Uterus (tissue), 4 donors: ENCODE data around the gene CCDC186. TPM values are rescaled to one million over a fixed set of nuclear protein-coding genes. Genes with fewer than 3 reads are reported as not detected.

Experiments
- DNase-seq, 2 donors: peaks; one replicate each; pipeline ENCODE4 v3.0.0-alpha.2; 2019 to 2020
- H3K27ac ChIP-seq, 2 donors: fragments of 200-600 bp; sonication (generic); 1 replicate in 1 of 2; 2 replicates in 1 of 2; pipeline ENCODE4 v1.5.1; 2016 to 2018
- H3K27me3 ChIP-seq, 2 donors: fragments of 200-600 bp; sonication (generic); one replicate each; pipeline ENCODE4 v1.5.1; 2018 to 2019; ENCODE audit warnings: control low read depth in 1 of 2
- H3K36me3 ChIP-seq, 2 donors: fragments of 200-600 bp; sonication (generic); one replicate each; pipeline ENCODE4 v1.5.1; 2019; ENCODE audit warnings: control low read depth in 1 of 2
- H3K4me1 ChIP-seq, 2 donors: fragments of 200-600 bp; sonication (generic); one replicate each; pipeline ENCODE4 v1.5.1; 2018 to 2019; ENCODE audit warnings: control low read depth in 1 of 2
- H3K4me3 ChIP-seq, 2 donors: fragments of 200-600 bp; sonication (generic); 1 replicate in 1 of 2; 2 replicates in 1 of 2; pipeline ENCODE4 v1.5.1; 2018 to 2019; ENCODE audit warnings: mild to moderate bottlenecking in 1 of 2
- H3K9me3 ChIP-seq, 2 donors: fragments of 200-600 bp; sonication (generic); one replicate each; pipeline ENCODE4 v1.5.1; 2019; ENCODE audit warnings: control low read depth in 1 of 2
- POLR2A ChIP-seq, 2 donors: fragments of 450-650 bp; IDR thresholded peaks; one replicate each; pipeline ENCODE4 v1.6.1; 2016; ENCODE audit warnings: antibody characterized with exemption in 2 of 2, mild to moderate bottlenecking in 1 of 2, moderate library complexity in 1 of 2
- intact Hi-C: fragments of 100-400 bp; cut with DNase I; formaldehyde crosslinking; loops from one replicate; pipeline ENCODE4 v1.15.1; 2023; ENCODE audit warnings: low total_unique reads
- total RNA-seq, 4 donors: library from RNA; depleted of rRNA in 3 of 4; stranded (reverse); fragments of >200 nt in 3 of 4; gene quantifications; one replicate each; pipeline versions ENCODE4 v1.1.0 to v1.2.4, GENCODE V29; 2014 to 2023
- TF ChIP-seq, protein P1 (sequence below), 4 experiments: fragments of 200-600 bp in 2 of 4; fragments of 450-650 bp in 2 of 4; sonication (generic) in 2 of 4; IDR thresholded peaks; one replicate each; pipeline ENCODE4 v1.5.1; 2016 to 2019; ENCODE audit warnings: antibody characterized with exemption in 4 of 4, mild to moderate bottlenecking in 2 of 4, moderate library complexity in 1 of 4
- donor health status: DM: yes; HTN: yes; CAD: no.

Gene CCDC186
- total RNA-seq, 4 donors from 2014 or later, result 7.6 to 52.6 (median 24.9) TPM

DNA sequence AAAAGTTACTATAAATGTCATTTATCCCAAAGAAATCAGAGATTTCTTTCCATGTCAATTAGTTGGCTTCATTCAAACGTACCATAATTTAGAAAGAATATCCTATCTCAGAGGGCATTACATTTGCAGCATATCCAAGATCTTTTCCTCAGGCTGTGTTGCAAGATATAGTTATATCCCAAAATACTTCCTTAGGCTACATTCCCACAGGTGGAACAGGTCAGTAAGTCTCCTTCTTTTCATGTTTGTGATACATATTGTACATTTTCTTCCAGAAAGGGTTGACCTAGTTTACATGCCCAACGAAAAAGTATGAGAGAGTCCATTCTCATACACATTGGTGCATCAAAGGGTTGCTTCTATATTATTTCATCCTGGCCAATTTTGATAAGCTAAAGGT is 38.1 kb upstream of the CCDC186 start:
- intact Hi-C loops, result no loop called here
- Histone ChIP-seq H3K27me3 (no peaks in the 10 kb centered on the region), H3K27ac (no peak overlapping the region), H3K4me1 (no peaks in the 10 kb centered on the region), H3K36me3 (no peaks in the 10 kb centered on the region), H3K9me3 (no peaks in the 10 kb centered on the region), H3K4me3 (no peak overlapping the region)
- no peak for TF ChIP-seq POLR2A (IDR thresholded peaks at IDR 0.05)
- TF ChIP-seq, protein P1, sequence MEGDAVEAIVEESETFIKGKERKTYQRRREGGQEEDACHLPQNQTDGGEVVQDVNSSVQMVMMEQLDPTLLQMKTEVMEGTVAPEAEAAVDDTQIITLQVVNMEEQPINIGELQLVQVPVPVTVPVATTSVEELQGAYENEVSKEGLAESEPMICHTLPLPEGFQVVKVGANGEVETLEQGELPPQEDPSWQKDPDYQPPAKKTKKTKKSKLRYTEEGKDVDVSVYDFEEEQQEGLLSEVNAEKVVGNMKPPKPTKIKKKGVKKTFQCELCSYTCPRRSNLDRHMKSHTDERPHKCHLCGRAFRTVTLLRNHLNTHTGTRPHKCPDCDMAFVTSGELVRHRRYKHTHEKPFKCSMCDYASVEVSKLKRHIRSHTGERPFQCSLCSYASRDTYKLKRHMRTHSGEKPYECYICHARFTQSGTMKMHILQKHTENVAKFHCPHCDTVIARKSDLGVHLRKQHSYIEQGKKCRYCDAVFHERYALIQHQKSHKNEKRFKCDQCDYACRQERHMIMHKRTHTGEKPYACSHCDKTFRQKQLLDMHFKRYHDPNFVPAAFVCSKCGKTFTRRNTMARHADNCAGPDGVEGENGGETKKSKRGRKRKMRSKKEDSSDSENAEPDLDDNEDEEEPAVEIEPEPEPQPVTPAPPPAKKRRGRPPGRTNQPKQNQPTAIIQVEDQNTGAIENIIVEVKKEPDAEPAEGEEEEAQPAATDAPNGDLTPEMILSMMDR (IDR thresholded peaks at IDR 0.05), result no peak
- DNase-seq, result no peak

DNA sequence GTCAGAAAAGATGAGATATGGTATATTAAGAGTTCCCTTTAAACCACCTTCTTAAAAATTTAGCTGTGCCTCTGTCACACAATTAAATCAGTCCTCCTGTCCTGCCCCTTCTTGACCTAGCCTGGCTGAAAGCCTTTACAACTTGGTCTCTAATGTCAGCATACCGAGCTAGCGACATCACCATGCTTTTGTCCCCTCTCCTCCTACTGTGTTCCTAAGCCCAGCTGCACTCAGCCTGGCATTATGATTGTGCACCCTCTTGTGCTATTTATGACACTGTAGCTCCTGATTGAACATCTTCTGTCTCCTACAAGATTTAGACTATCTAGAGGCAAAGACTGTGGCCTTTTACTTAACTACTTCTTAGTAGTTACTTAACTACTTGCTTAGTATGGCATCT is 34.3 kb upstream of the CCDC186 start:
- TF ChIP-seq POLR2A (IDR thresholded peaks at IDR 0.05), result no peak
- TF ChIP-seq, protein P1 (IDR thresholded peaks at IDR 0.05), result no peak
- no peaks in the 10 kb centered on the region for H3K9me3 ChIP-seq
- H3K36me3 ChIP-seq, result no peaks in the 10 kb centered on the region
- no peak for DNase-seq
- H3K4me1 ChIP-seq, result no peaks in the 10 kb centered on the region
- intact Hi-C loops, result no loop called here
- H3K4me3 ChIP-seq, result no peak overlapping the region
- no peaks in the 10 kb centered on the region for H3K27me3 ChIP-seq
- no peak overlapping the region for H3K27ac ChIP-seq

DNA sequence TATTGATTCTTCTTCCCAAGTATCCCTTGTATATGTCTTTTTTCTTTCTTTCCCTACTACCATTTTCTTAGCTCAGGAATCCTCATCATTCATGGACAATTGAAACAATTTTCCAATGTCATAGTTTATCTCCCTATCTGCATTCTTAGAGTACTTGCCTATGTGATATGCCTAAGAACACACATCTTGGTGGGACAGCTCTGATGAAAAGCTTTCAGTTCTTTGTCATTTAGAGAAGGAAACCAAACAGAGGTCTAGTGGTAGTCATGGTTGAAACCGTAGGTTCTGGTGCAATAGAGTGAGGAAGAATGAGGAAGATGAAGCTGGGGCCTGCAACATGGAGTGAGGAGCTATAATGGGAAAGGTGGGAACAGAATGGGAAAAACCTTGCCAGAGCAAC is 33.3 kb upstream of the CCDC186 start:
- no peaks in the 10 kb centered on the region for H3K36me3 ChIP-seq

DNA sequence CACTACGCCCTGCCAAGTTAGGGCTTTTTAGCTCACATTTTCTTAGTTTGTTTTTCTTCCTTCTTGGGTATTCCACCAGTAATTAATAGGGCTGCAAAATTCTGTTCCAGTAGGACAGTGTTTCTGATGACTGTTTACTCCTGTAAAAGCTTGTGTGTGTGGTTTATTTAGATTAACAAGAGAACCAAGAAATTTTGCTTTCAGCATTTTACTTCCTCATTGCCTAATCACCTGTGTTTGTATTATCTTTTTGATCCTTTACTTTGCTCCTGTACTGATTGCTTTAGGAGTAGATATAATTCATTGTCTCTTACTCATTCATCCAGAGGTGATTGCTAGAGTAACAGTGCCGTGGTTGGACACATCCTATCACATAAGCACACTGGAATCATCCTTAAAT is 32.9 kb upstream of the CCDC186 start:
- no peak for DNase-seq
- no peak overlapping the region for H3K4me3 ChIP-seq
- H3K4me1 ChIP-seq, result no peaks in the 10 kb centered on the region
- TF ChIP-seq, protein P1 (IDR thresholded peaks at IDR 0.05), result no peak
- TF ChIP-seq POLR2A (IDR thresholded peaks at IDR 0.05), result no peak
- H3K9me3 ChIP-seq, result no peaks in the 10 kb centered on the region
- no peaks in the 10 kb centered on the region for H3K27me3 ChIP-seq
- H3K36me3 ChIP-seq, result no peaks in the 10 kb centered on the region
- H3K27ac ChIP-seq, result no peak overlapping the region
- intact Hi-C loops, result no loop called here

More for the DNA sequence above, 33.3 kb upstream of the CCDC186 start:
- Histone ChIP-seq H3K4me3 (no peak overlapping the region), H3K9me3 (no peaks in the 10 kb centered on the region), H3K4me1 (no peaks in the 10 kb centered on the region), H3K27me3 (no peaks in the 10 kb centered on the region), H3K27ac (no peak overlapping the region)
- intact Hi-C loops, result no loop called here
- TF ChIP-seq, protein P1 (IDR thresholded peaks at IDR 0.05), result no peak
- no peak for TF ChIP-seq POLR2A (IDR thresholded peaks at IDR 0.05)
- DNase-seq, result no peak

DNA sequence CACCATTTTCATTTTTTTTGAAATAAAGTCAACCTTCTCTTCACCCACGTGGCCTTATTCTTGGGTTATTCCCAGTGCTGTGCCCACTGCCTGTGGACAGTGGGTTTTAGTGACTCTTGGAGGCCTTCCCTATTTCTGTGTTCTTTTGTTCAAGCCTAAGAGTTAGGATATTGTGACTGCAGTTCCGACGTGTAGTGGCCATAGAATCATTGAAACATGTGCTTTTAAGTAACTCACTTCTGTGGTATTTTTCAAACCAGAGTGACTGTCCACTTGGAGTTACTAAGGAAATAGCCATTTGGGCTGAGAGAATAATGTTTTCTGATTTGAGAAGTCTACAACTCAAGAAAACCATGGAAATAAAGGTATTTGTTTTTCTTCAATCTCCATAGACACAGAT is 28.8 kb upstream of the CCDC186 start:
- Histone ChIP-seq H3K27me3 (peaks cover 0 to 4% of the 10 kb centered on the region in 2 donors), H3K4me1 (no peaks in the 10 kb centered on the region), H3K36me3 (no peaks in the 10 kb centered on the region), H3K4me3 (no peak overlapping the region), H3K27ac (no peak overlapping the region), H3K9me3 (no peaks in the 10 kb centered on the region)
- TF ChIP-seq, protein P1 (IDR thresholded peaks at IDR 0.05), result no peak
- no peak for TF ChIP-seq POLR2A (IDR thresholded peaks at IDR 0.05)
- intact Hi-C loops, result no loop called here
- DNase-seq, result no peak
